Coronary artery (tissue), 2 donors: Measurements from ENCODE around the gene MOK.
A peak's percentile ranks its signal among the peaks of the same experiment; 100 is the strongest.

Experiments used
- DNase-seq: peaks from one replicate; pipeline ENCODE4 v3.0.0-alpha.2; 2017; ENCODE audit warnings: low spot score
- H3K27ac ChIP-seq, 2 donors: fragments of 200-600 bp; sonication (generic); one replicate each; pipeline ENCODE4 v1.5.1; 2016 to 2019
- H3K4me3 ChIP-seq: fragments of 200-600 bp; sonication (generic); 2 replicates; pipeline ENCODE4 v1.5.1; 2016; ENCODE audit warnings: mild to moderate bottlenecking, moderate library complexity
- TF ChIP-seq, protein P1 (sequence below): fragments of 200-600 bp; sonication (generic); IDR thresholded peaks from one replicate; pipeline ENCODE4 v1.5.1; 2019; ENCODE audit warnings: antibody characterized with exemption

Gene MOK

DNA sequence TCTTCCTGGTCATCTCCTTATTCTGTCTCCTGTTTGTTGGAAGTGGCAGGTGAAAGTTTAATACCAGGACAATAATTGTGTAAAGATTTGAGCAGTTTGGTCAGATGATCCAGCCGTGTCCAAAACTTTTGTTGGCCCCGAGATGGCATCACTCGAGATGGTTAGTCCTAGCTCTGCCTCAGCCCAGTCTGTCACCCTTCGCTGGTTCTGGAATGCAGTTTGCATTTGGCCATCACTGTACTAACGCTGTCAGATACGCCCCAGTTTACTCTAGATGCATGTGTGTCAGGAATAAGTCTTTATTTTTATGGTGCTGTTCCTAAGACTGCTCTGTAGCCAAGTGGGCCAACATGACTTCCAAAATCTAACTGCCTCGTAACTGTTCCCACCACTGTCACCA lies 79.6 kb downstream of the MOK start:
- Histone ChIP-seq H3K4me3 (no peak overlapping the region), H3K27ac (no peak overlapping the region)
- no peak for DNase-seq
- TF ChIP-seq, protein P1, sequence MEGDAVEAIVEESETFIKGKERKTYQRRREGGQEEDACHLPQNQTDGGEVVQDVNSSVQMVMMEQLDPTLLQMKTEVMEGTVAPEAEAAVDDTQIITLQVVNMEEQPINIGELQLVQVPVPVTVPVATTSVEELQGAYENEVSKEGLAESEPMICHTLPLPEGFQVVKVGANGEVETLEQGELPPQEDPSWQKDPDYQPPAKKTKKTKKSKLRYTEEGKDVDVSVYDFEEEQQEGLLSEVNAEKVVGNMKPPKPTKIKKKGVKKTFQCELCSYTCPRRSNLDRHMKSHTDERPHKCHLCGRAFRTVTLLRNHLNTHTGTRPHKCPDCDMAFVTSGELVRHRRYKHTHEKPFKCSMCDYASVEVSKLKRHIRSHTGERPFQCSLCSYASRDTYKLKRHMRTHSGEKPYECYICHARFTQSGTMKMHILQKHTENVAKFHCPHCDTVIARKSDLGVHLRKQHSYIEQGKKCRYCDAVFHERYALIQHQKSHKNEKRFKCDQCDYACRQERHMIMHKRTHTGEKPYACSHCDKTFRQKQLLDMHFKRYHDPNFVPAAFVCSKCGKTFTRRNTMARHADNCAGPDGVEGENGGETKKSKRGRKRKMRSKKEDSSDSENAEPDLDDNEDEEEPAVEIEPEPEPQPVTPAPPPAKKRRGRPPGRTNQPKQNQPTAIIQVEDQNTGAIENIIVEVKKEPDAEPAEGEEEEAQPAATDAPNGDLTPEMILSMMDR, result no peak

DNA sequence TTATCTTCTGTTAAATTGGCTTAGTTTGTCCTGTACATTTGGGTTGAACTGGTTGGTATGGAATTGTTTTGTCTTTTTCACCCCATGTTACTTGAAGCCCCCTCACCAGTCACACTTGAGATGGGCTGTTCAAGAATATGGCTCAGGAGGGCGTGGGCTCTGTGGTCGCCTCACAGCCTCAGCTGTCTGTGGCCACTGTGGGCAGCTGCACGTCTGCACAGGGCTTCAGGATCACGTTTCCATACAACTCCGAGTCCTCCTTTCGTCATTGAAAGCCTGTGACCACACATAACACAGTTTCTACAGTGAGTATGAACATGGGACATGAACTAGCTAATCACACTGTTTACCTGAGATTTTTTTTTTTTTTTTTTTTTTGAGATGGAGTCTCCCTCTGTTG lies 81.3 kb downstream of the MOK start:
- Histone ChIP-seq H3K4me3 (no peak overlapping the region), H3K27ac (no peak overlapping the region)
- no peak for DNase-seq
- TF ChIP-seq, protein P1, result no peak

DNA sequence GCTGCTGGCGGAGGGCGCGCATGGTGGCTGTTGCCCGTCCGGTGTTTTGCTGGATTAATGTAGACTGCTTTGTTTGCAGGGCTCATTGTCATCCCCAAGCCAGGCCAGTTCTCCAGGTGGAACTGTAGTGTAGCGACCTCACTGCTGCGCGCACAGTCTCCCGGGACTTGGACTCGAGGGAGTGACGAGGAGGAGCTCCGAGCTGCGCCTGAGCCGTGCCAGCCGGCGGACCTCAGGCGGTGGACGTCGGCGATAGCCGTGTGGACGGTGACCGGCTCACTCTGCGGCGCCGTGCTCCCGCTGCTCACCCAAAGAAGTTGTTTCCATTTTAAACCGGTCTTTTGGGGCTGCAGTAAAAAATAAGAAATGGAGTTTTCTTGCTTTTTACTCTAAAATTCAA lies 82.2 kb downstream of the MOK start:
- no peak for DNase-seq
- no peak overlapping the region for H3K4me3 ChIP-seq
- TF ChIP-seq, protein P1, result no peak
- no peak overlapping the region for H3K27ac ChIP-seq

DNA sequence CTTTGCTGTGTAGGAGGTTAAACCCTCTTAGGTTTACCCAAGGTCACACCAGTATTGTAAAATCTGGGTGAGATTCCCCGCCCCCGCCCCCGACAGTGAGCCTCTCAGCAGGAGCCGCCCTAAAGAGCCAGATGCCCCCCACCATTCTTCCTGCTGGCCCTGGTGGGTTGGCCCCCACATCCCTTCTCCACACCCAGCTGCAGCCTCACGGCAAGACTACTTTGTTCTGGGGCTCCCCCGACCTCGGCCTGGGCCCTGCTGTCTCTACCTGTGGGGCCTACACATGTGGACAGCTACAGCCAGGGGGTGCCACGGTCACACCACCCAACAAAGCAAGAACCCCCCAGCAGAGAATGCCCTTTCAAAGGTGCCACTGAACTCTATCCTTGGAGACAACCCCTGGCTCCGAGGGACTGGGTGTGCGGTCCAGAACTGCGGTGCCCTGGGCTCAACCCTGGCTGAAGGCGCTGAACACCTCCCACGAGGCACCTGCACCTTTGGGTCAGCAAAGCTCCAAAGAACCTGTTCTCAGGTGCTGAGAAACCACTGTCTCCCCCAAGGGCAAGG lies 82.9 kb downstream of the MOK start:
- no peak overlapping the region for H3K27ac ChIP-seq
- no peak for DNase-seq
- TF ChIP-seq, protein P1, result no peak
- H3K4me3 ChIP-seq, result no peak overlapping the region

DNA sequence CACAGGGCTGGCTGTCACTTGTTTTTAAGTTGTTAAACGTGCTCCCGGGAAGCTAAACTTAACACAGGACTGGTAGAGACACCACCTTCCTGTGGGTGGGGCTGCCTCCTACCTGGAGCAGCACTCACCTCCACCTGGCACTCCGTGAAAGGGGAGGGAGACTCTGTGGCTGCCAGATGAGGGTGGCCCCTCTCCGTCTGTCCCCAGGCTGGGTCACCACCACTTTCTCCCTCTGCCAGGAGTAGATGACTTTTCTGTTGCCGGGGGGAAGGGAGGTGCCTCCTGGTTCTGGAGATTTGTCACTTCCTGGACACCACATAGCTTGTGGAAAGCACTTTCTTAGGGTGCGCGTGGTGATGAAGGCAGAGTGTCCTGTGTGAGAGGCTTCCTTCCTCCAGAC lies 83.9 kb downstream of the MOK start:
- Histone ChIP-seq H3K4me3 (no peak overlapping the region), H3K27ac (peak overlapping the region in 1 of 2 donors; percentile 25)
- TF ChIP-seq, protein P1, result no peak
- DNase-seq, result no peak

DNA sequence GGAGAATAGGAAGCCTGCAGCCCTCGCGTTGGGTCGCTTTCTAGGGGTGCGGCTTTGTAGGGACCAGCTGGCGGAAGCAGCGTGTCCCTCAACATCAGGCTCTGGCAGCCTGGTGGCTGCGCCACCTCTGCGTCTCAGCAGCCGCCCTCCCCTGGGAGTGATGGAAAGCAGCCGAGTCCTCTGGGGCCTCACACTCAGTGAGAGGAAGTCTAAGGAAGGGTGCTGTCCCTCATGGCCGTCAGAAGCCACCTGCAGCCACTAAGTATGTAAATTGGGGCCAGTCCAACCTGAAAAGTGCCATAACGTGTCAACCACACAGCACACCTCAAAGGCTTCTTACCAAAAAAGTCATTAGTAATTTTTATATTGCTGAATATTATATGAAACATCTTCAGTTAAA lies 84.9 kb downstream of the MOK start:
- Histone ChIP-seq H3K27ac (no peak overlapping the region), H3K4me3 (no peak overlapping the region)
- DNase-seq, result no peak
- TF ChIP-seq, protein P1, result no peak

DNA sequence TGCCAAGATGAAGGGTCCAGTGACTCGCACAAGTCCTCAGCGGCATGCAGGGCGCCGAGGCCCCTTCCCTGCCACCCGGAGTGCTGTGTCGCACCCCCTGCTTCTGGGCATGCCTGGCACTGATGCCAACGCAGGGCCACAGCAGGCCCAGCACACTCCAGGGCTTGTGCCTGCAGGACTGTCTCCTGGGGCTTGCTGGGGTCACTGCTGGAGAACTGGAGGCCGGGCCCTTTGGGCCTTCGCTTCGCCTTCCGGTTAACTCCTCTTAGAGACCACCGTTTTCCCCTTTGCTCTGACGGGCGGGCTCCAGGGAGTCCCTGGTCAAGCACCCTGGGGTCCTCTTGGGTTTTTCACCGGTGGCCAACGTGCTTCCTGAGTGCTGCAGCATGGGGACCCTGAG lies 85.6 kb downstream of the MOK start:
- H3K4me3 ChIP-seq, result no peak overlapping the region
- TF ChIP-seq, protein P1, result no peak
- DNase-seq, result no peak
- no peak overlapping the region for H3K27ac ChIP-seq
